Measurements from ENCODE around the gene RXFP1.

Gene RXFP1

DNA sequence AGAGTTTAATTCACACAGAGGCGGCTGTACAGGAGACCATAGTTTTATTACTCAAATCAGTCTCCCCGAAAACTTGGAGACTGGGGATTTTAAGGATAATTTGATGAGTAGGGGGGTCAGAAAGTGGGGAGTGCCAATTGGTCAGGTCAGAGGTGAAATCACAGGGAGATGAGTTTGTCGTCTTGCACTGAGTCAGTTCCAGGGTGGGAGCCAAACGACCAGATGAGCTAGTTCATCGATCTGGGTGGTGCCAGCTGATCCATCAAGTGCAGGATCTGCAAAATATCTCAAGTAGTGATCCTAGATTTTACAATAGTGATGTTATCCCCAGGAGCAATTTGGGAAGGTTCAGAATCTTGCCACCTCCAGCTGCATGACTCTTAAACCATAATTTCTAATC, 154.4 kb downstream of the RXFP1 start:
- no peak for DNase-seq

DNA sequence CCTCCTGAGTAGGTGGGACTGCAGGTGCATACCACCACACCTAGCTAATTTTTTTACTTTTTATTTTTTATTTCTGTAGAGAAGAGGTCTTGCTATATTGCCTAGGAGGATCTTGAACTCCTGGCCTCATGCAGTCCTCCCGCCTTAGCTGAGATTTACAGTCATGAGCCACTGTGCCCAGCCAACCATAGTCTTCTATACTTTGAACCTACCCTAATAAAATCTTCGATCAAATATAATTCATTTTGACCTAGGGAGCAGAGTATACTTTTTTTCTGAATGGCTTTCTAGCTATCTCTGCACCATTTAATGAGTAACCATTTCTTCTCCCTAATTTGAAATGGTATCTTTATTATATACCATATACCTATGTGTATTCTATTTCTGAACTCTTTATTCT, 157.1 kb downstream of the RXFP1 start:
- no peak for DNase-seq

DNA sequence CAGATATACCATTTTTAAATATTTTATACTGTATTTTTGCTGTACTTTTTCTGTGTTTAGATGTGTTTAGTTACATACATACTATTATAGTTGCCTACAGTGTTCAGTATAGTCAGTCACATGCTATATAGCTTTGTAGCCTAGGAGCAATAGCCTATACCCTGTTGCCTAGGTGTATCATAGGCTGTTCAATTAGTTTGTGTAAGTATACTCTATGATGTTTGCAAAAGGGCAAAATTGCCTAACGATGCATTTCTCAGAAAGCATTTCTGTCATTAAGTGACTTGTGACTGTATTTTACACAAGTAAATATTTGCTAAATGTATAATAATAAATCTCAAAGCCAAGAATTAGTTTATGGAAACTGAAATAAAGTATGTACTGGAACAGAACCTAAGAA, 159.9 kb downstream of the RXFP1 start:
- no peak for DNase-seq

DNA sequence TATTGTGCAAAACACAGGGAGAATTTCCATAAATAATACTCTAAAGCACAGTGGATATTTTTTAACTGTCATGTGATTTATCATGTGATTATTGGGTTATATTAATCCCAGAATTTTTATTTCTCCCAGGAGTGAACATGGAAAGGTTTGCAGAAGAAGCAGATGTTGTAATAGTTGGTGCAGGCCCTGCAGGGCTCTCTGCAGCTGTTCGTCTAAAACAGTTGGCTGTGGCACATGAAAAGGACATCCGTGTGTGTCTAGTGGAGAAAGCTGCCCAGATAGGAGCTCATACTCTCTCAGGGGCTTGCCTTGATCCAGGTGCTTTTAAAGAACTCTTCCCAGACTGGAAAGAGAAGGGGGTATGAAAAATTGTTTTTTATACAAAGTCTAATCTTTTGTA, 160.4 kb downstream of the RXFP1 start:
- no peak for DNase-seq

DNA sequence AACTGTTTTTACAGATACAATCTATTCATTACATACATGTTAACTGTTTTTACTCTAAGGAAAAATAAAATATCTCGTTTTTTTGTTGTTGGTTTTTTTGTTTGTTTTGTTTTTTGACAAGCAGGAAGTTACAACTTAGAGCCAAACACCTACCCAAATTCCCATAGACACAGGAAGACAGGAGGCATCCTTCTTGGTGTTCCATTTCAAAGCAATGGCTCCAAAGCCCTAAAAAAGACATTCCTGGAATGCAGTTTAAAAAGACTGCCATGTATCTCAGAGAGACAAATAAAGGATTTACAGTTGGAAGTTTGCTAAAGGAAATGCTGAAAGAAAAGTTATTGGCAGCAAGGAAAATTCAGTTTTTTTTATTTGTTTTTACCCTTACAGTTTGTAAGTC, 167.1 kb downstream of the RXFP1 start:
- DNase-seq = no peak

Data from KG1 (cell line).